HepG2 (cell line): ENCODE data around the gene ESR1.

ENCODE experiments used
- CEBPB ChIP-seq: IDR thresholded peaks from 2 replicates; pipeline ENCODE4 v1.6.1; 2011; ENCODE audit warnings: low read depth, low read length, improper control_type of control experiment, borderline replicate concordance
- KLF6 ChIP-seq: IDR thresholded peaks from 2 replicates; pipeline ENCODE4 v1.8.0; 2016; ENCODE audit warnings: missing biosample characterization, missing genetic modification reagents
- MYNN ChIP-seq: sonication (generic); formaldehyde crosslinking; IDR thresholded peaks from 2 replicates; pipeline ENCODE4 v1.4.0; 2020; ENCODE audit warnings: mild to moderate bottlenecking, low read depth, missing genetic modification reagents
- POLR2AphosphoS5 ChIP-seq: IDR thresholded peaks from 2 replicates; pipeline ENCODE4 v1.6.1; 2012; ENCODE audit warnings: low read depth, low read length
- XRCC5 ChIP-seq: fragments of 200-400 bp; formaldehyde crosslinking; optimal IDR thresholded peaks from 2 replicates; pipeline ENCODE3; 2017; ENCODE audit warnings: mild to moderate bottlenecking, low read length
- ZNF138 ChIP-seq: sonication (generic); formaldehyde crosslinking; IDR thresholded peaks from 2 replicates; pipeline ENCODE4 v1.5.0; 2020; ENCODE audit warnings: mild to moderate bottlenecking, low read depth, missing genetic modification reagents
- ZNF556 ChIP-seq: sonication (generic); formaldehyde crosslinking; IDR thresholded peaks from 2 replicates; pipeline ENCODE4 v1.4.0; 2020; ENCODE audit warnings: mild to moderate bottlenecking, missing genetic modification reagents, borderline replicate concordance
- ZNF580 ChIP-seq: IDR thresholded peaks from 2 replicates; pipeline ENCODE4 v1.6.1; 2016; ENCODE audit warnings: low read depth, borderline replicate concordance
- TF ChIP-seq, protein P1 (sequence below): sonication (generic); formaldehyde crosslinking; IDR thresholded peaks from 2 replicates; pipeline ENCODE4 v1.8.0; 2022; ENCODE audit warnings: mild to moderate bottlenecking, missing genetic modification reagents, moderate library complexity
- TF ChIP-seq, protein P2 (sequence below): sonication (generic); formaldehyde crosslinking; IDR thresholded peaks from 2 replicates; pipeline ENCODE4 v1.5.0; 2020; ENCODE audit warnings: mild to moderate bottlenecking, missing genetic modification reagents

DNA sequence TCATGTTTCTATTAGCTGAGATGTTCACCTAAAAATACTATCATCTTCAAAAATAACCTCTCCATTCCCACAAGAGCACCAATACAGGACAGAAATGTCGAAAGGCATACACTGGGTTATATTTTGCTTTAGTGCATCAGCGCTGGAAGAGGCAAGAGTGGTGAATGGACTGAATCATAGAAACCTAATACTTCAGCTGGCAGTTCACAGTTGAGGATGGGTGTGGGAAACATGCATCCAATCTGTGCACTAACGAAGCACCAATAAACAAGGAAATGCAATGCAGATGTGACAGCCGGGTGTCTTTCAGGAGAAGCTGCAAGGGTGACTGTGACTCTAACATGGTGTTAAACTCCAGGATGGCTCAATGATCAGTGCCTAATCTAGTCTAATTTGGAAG lies 365.8 kb downstream of the ESR1 start:
- TF ChIP-seq CEBPB (no peak), KLF6 (CRISPR knock-in tag) (no peak), POLR2AphosphoS5 (no peak), ZNF556 (no peak), MYNN (CRISPR knock-in tag) (no peak), ZNF138 (no peak), XRCC5 (no peak), ZNF580 (CRISPR knock-in tag) (no peak)
- TF ChIP-seq, protein P1, sequence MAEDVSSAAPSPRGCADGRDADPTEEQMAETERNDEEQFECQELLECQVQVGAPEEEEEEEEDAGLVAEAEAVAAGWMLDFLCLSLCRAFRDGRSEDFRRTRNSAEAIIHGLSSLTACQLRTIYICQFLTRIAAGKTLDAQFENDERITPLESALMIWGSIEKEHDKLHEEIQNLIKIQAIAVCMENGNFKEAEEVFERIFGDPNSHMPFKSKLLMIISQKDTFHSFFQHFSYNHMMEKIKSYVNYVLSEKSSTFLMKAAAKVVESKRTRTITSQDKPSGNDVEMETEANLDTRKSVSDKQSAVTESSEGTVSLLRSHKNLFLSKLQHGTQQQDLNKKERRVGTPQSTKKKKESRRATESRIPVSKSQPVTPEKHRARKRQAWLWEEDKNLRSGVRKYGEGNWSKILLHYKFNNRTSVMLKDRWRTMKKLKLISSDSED (CRISPR knock-in tag), result no peak
- TF ChIP-seq, protein P2, sequence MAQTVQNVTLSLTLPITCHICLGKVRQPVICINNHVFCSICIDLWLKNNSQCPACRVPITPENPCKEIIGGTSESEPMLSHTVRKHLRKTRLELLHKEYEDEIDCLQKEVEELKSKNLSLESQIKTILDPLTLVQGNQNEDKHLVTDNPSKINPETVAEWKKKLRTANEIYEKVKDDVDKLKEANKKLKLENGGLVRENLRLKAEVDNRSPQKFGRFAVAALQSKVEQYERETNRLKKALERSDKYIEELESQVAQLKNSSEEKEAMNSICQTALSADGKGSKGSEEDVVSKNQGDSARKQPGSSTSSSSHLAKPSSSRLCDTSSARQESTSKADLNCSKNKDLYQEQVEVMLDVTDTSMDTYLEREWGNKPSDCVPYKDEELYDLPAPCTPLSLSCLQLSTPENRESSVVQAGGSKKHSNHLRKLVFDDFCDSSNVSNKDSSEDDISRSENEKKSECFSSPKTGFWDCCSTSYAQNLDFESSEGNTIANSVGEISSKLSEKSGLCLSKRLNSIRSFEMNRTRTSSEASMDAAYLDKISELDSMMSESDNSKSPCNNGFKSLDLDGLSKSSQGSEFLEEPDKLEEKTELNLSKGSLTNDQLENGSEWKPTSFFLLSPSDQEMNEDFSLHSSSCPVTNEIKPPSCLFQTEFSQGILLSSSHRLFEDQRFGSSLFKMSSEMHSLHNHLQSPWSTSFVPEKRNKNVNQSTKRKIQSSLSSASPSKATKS (CRISPR knock-in tag), result no peak
